ENCODE data around the gene MEIOSIN.

Gene MEIOSIN

DNA sequence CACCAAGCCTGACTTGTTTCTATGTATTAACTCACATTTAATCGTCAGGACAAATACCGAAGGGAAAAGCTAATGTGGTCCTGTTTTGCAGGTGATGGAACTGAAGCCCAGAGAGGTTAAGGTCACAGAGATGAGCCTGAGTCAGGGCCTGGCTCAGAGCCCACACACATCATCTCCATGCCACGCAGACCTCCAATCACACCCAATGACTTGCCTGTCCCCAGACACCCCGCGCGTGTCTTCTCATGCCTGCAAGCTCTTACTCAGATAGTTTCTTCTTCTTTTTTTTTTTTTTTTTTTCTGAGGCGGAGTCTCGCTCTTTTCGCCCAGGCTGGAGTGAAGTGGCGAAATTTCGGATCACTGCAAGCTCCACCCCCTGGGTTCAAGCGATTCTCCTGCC is 19.4 kb downstream of the MEIOSIN start:
- TF ChIP-seq, protein P1, sequence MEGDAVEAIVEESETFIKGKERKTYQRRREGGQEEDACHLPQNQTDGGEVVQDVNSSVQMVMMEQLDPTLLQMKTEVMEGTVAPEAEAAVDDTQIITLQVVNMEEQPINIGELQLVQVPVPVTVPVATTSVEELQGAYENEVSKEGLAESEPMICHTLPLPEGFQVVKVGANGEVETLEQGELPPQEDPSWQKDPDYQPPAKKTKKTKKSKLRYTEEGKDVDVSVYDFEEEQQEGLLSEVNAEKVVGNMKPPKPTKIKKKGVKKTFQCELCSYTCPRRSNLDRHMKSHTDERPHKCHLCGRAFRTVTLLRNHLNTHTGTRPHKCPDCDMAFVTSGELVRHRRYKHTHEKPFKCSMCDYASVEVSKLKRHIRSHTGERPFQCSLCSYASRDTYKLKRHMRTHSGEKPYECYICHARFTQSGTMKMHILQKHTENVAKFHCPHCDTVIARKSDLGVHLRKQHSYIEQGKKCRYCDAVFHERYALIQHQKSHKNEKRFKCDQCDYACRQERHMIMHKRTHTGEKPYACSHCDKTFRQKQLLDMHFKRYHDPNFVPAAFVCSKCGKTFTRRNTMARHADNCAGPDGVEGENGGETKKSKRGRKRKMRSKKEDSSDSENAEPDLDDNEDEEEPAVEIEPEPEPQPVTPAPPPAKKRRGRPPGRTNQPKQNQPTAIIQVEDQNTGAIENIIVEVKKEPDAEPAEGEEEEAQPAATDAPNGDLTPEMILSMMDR (IDR thresholded peaks at IDR 0.05; ENCODE audit: low read depth, low read length), result no peak
- no peak for DNase-seq (ENCODE audit: extremely low read depth, low read depth)

DNA sequence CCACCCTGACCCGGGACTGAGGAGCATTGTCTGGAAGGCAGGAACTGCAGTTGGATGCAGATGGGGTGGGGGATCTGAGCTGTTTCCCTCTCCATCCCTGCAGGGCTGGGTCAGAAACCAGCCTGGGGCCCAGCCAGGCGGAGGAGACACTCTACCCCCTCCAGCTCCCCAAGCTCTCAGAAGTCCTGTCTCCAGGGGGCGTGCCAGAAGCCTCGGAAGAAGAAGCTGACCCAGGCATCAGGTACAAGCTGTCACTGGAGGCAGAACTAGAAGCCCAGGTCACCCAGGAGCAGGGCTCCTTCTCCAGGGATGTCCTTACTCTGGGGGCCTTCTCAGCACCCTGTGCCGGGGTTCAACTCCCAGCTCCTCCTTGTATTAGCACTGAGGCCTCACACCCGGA is 20.3 kb downstream of the MEIOSIN start:
- TF ChIP-seq, protein P1 (IDR thresholded peaks at IDR 0.05; ENCODE audit: low read depth, low read length), result no peak
- no peak for DNase-seq (ENCODE audit: extremely low read depth, low read depth)

DNA sequence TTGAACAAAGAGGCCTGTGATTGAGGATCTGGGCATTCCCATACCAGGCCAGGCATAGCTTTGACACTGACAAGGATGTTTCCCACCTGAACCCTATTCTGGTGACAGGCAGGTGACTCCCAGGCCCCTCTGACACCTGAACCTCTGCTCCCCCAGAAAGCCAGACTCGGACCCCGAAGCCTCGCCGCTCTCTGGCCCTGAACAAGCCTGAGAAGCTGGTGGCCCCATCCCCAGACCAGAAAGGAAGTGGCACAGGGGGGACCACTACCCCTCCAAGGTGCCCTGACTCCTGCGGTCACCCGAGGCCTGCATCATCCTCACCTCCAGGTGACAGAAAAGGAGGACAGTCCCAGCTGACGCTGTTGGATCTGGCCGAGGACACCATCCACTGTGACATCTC is 21.1 kb downstream of the MEIOSIN start:
- DNase-seq (ENCODE audit: extremely low read depth, low read depth), result no peak

DNA sequence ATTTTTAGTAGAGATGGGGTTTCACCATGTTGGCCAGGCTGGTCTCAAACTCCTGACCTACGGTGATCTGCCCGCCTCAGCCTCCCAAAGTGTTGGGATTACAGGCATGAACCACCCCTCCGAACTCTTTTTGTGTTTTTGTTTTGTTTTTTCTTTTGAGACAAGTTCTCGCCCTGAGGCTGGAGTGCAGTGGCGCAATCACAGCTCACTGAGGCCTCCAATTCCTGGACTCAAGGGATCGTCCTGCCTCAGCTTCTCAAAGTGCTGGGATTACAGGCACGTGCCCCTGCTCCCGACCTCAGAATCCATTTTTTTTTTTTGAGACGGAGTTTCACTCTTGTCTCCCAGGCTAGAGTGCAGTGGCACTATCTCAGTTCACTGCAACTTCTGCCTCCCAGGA is 24.5 kb downstream of the MEIOSIN start:
- TF ChIP-seq, protein P1 (IDR thresholded peaks at IDR 0.05; ENCODE audit: low read depth, low read length), result no peak
- no peak for DNase-seq (ENCODE audit: extremely low read depth, low read depth)

More for the DNA sequence above, 21.1 kb downstream of the MEIOSIN start:
- TF ChIP-seq, protein P1 (IDR thresholded peaks at IDR 0.05; ENCODE audit: low read depth, low read length), result no peak

DNA sequence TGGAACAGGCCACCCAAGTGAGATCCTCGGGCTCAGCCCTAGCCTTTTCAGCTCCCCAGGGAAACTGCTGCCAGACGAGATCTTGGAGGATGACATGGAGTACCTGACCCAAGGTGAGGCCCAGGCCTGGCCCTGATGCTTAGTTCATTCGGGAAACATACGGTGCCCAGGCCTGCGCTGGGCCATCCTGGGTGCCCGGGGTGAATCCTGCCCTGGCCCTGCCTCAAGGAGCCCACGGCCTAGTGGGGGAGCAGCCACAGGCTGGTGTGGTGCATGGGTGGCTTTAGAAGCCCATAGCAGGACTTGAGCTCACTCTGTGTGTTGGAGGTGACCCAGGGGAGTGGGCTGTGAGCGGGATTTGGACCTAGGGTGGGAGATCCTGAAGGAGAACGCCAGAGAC is 25.7 kb downstream of the MEIOSIN start:
- no peak for DNase-seq (ENCODE audit: extremely low read depth, low read depth)
- TF ChIP-seq, protein P1 (IDR thresholded peaks at IDR 0.05; ENCODE audit: low read depth, low read length), result no peak

DNA sequence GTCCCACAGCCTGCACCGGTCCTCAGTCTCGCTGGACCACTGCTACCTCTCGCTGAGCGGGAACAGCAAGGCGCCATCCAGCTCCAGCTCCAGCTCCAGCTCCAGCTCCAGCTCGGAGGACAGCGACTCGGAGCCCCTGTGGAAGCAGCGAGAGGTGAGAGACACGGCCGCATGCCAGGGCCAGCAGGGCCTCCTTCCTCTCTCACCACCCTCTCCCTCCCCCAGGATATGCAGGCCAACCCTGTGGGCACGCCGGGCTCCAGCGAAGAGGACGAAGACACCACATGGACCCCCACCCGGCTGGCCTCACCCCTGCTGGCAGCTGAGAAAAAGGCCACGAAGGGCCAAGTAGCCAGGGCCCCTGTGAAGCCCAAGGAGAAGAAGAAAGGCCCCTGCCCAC is 28.5 kb downstream of the MEIOSIN start:
- TF ChIP-seq, protein P1 (IDR thresholded peaks at IDR 0.05; ENCODE audit: low read depth, low read length), result no peak
- no peak for DNase-seq (ENCODE audit: extremely low read depth, low read depth)

DNA sequence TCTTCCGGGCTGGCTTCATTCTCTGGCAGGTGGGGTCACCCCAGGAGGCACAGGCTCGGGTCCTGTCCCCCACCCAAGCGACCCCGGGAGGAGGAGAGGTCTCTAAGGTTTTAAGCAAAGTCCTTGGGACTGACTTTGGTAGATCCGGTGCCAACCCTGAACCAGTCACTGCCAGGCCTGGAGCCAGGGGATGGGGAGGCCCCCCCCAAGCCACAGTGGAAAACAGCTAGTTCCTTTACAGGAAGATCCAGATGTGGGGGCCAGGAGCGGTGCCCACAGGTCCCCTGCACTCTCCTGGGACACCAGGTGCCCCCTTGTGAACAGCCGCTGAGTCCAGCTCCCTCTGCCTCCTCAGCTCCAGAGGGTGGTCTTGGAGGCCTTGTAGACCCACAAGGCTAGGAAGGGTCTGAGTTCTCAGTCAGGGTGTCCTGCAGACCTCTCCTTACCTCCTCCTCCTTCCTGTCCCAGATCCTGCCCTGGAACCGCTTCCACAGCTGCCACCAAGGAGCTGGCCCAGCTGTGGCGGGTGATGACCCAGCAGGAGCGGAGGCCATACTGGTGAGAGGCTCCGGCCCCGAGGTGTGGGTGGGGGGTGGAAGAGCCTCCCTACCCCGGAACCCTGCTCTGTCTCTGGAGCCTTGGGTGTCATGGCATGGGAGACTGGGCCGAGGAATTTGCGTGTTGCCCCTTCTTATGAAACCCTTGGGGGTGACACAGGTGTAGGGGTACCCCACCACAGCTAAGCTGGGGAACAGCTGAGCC is 29.8 kb downstream of the MEIOSIN start:
- TF ChIP-seq, protein P1 (IDR thresholded peaks at IDR 0.05; ENCODE audit: low read depth, low read length), result no peak
- no peak for DNase-seq (ENCODE audit: extremely low read depth, low read depth)
